ENCODE data around the gene WFDC1. TPM values are rescaled to one million over a fixed set of nuclear protein-coding genes. Genes with fewer than 3 reads are reported as not detected.

The WFDC1 gene
- total RNA-seq, 1 experiment from 2014 or later: 0.40 TPM

DNA sequence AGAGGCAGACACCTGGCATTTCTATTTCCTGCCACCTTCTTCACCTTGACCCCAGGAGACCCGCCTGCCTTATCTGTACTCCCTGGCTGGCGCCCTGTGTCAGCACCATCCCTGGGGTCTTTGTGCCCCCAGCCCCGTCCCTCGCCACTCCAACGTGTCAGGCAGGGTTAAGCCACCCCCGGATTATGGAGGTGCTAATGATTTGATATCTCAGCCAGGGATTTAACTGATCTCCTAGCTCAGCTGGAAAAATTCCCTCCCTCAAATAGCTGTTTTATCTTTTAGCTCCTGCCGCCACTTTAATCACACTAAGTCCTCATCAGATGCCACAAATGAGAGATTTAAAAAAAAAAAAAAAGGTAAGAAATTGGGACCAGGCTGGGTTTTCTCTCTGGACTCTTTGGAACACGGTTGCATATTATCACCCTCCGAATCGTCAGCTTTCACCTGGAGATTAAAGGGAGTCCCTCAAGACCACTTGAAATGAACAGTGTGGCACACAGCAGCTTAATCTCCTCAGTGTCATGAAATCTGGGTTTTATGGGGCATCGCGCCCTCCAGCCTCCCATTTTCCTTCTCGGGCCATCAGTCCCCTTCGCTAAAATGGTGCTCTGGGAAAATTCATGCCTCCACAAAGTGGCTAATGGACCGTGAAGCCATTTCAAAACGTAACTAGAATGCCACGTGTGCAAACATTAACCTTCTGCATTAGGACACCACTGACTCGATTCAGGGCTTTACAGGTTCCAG, 26.2 kb upstream of the WFDC1 start:
- Histone ChIP-seq H3K4me3 (no peak overlapping the region), H3K27me3 (no peaks in the 10 kb centered on the region), H3K36me3 (no peaks in the 10 kb centered on the region), H3K9me3 (no peaks in the 10 kb centered on the region)
- no peak for DNase-seq

DNA sequence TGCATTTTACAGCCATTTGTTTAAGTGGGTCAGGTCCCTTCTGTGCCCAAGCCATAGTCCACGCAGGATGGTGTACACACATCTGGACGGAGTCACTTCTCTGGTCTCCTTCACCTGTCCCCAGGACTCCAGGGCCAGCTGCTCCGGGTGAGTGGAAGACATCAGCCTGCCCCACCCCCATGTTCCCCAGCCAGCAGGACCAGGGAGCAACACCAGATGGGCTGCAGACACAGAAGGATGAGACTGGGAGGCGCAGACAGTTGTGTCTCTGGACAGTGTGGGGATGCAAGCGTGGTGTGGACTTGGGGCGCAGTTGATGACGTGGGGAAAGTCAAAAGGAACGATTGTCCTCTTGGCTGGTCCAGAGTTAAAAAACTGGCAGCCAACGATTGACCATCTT, 24.6 kb upstream of the WFDC1 start:
- no peak for DNase-seq
- Histone ChIP-seq H3K9me3 (no peaks in the 10 kb centered on the region), H3K27me3 (no peaks in the 10 kb centered on the region), H3K36me3 (no peaks in the 10 kb centered on the region), H3K4me3 (no peak overlapping the region)

DNA sequence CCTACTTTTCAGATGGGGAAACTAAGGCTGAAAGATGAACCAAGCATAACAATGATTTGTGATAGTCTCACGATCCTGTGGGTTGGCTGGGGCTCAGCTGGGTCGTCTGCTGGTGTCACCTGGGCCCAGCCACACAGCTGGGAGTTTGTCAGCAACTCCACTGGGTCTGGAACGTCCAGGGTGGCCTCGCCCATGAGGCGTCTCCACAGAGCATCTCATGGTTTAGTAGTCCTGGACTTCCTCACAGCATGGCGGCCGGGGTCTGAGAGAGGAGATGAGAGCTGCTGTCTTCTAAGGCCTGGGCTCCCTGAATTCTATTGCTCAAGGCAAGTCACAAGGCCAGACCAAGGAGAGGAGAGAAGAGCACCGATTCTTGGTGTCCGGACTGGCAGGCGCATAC, 24.1 kb upstream of the WFDC1 start:
- no peak overlapping the region for H3K4me3 ChIP-seq
- H3K9me3 ChIP-seq: no peaks in the 10 kb centered on the region
- H3K36me3 ChIP-seq: no peaks in the 10 kb centered on the region
- no peak for DNase-seq
- no peaks in the 10 kb centered on the region for H3K27me3 ChIP-seq

- no peak overlapping the region for H3K4me3 ChIP-seq
- no peak for DNase-seq
- H3K36me3 ChIP-seq: no peaks in the 10 kb centered on the region
- no peaks in the 10 kb centered on the region for H3K9me3 ChIP-seq
- no peaks in the 10 kb centered on the region for H3K27me3 ChIP-seq
These were observed 23.6 kb upstream of the WFDC1 start for GRCh38 chr16:84271037-84271436.

- Histone ChIP-seq H3K4me3 (no peak overlapping the region), H3K27me3 (no peaks in the 10 kb centered on the region), H3K36me3 (no peaks in the 10 kb centered on the region), H3K9me3 (no peaks in the 10 kb centered on the region)
- DNase-seq: no peak
These were observed 22.8 kb upstream of the WFDC1 start for GRCh38 chr16:84271866-84272265.

DNA sequence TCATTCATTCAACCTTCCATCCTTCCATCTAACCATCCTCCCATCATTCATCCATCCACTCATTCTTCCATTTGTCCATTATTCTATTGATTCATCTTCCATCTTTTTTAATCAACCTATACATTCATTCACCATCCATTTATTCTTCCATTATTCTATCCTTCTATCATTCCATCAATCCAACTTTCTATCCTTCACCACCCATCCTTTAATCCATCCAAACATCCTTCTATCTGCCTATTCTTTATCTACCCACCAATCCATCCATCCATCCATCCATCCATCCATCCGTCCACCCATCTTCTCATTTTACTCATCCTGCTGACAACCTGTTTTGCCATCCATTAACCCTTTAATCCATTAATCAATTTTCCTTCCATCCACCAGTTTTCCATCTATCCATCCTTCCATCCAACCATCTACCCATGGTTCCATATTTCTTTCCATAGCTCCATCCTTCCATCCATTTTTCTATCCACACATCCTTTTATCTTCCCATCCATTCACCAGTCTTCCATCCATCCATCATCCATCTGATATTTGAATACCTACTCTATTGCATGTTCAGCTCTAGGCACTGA, 21.8 kb upstream of the WFDC1 start:
- no peaks in the 10 kb centered on the region for H3K27me3 ChIP-seq
- no peaks in the 10 kb centered on the region for H3K9me3 ChIP-seq
- DNase-seq: no peak
- no peaks in the 10 kb centered on the region for H3K36me3 ChIP-seq
- no peak overlapping the region for H3K4me3 ChIP-seq

GRCh38 chr16:84274515-84274914, 20.2 kb upstream of the WFDC1 start:
- no peak overlapping the region for H3K4me3 ChIP-seq
- H3K27me3 ChIP-seq: no peaks in the 10 kb centered on the region
- no peaks in the 10 kb centered on the region for H3K36me3 ChIP-seq
- H3K9me3 ChIP-seq: no peaks in the 10 kb centered on the region
- no peak for DNase-seq

- H3K4me3 ChIP-seq: no peak overlapping the region
- no peaks in the 10 kb centered on the region for H3K36me3 ChIP-seq
- no peak for DNase-seq
- H3K27me3 ChIP-seq: no peaks in the 10 kb centered on the region
- no peaks in the 10 kb centered on the region for H3K9me3 ChIP-seq
These were observed 19.0 kb upstream of the WFDC1 start for GRCh38 chr16:84275585-84276151.

DNA sequence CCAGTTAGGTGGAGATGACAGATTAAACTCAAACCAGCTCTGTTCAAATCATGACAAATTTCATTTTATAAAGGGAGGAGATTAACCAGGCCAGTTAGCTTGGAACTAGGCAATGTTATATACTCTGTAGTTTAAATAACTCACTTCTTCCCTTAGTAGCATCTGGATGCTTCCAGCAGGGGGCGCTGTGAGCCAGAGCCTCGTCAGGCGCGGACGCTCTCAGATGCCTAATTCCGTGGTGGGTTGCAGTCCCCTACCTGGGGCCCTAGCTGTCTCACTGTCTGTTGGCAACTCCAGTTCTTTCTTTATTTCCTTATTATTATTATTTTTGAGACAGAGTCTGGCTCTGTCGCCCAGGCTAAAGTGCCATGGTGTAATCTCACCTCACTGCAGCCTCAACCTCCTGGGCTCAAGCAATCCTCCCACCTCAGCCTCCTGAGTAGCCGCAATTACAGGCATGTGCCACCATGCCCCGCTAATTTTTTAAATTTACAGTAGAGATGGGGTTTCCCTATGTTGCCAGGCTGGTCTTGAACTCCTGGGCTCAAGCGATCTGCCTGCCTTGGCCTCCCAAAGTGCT, 17.3 kb upstream of the WFDC1 start:
- Histone ChIP-seq H3K27me3 (no peaks in the 10 kb centered on the region), H3K36me3 (no peaks in the 10 kb centered on the region), H3K9me3 (no peaks in the 10 kb centered on the region), H3K4me3 (no peak overlapping the region)
- peak; percentile 29 for DNase-seq

- H3K4me3 ChIP-seq: no peak overlapping the region
- no peaks in the 10 kb centered on the region for H3K27me3 ChIP-seq
- no peaks in the 10 kb centered on the region for H3K9me3 ChIP-seq
- DNase-seq: no peak
- no peaks in the 10 kb centered on the region for H3K36me3 ChIP-seq
These were observed 16.3 kb upstream of the WFDC1 start for GRCh38 chr16:84278333-84278732.

GRCh38 chr16:84278968-84279367, 15.7 kb upstream of the WFDC1 start:
- Histone ChIP-seq H3K36me3 (no peaks in the 10 kb centered on the region), H3K9me3 (no peaks in the 10 kb centered on the region), H3K27me3 (no peaks in the 10 kb centered on the region), H3K4me3 (no peak overlapping the region)
- DNase-seq: no peak

DNA sequence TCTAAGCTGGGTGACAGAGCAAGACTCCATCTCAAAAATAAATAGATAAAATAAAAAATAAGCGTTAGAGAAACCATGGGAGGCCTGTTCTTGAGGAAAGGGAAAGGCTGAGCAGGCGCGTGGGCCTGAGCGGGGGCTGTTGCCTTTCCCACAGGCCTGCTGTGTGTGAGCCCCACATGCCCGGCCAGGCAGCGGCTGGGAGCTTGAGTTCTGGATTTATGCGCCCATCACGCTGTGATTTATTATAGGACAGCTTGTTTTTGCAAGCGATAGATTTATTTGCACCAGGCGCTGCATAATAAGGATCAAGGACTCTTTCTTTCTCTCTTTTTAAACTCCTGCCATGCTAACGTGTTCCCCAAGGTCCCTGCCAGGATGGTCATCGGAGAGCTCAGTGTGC, 14.8 kb upstream of the WFDC1 start:
- H3K36me3 ChIP-seq: no peaks in the 10 kb centered on the region
- H3K27me3 ChIP-seq: no peaks in the 10 kb centered on the region
- no peaks in the 10 kb centered on the region for H3K9me3 ChIP-seq
- no peak for DNase-seq
- H3K4me3 ChIP-seq: no peak overlapping the region

DNA sequence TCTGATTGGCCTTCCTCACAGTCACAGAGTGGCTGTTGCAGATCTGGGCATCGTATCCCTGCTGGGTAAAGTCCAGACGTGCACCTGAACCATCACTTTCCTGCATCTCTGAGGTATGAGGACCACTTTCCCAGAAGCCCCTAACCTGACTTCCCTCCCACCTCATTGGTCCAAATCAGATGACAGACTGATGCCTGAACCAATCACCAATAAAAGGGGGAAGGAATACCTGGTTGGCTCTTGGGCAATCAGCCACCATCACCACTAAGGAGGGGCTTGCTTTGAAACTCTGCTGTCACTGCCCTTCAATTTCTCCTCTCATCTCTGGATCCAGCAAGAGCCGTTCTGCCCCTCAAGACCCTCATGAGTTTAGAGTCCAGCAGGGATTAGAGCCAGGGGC, 13.6 kb upstream of the WFDC1 start:
- H3K27me3 ChIP-seq: no peaks in the 10 kb centered on the region
- H3K9me3 ChIP-seq: no peaks in the 10 kb centered on the region
- H3K4me3 ChIP-seq: no peak overlapping the region
- no peaks in the 10 kb centered on the region for H3K36me3 ChIP-seq
- DNase-seq: no peak

DNA sequence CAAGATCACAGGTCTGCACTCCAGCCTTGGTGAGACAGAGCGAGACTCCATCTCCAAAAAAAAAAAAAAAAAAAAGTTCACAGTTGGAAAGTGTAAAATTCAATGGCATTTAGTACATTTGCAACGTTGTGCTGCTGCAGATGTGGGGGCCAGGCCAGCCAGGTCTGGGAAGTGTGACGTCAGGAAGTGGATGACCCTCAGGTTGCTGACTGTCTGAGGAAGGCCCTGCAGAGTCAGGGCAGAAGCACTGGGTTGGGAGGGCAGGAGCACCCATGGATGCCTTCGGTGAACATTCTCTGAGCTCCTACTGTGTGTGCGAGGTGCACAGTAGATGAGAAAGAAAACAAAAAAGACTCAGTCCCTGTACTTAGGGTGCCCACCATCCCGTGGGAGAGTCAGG, 12.1 kb upstream of the WFDC1 start:
- no peak for DNase-seq
- H3K36me3 ChIP-seq: no peaks in the 10 kb centered on the region
- no peak overlapping the region for H3K4me3 ChIP-seq
- H3K27me3 ChIP-seq: no peaks in the 10 kb centered on the region
- H3K9me3 ChIP-seq: no peaks in the 10 kb centered on the region

DNA sequence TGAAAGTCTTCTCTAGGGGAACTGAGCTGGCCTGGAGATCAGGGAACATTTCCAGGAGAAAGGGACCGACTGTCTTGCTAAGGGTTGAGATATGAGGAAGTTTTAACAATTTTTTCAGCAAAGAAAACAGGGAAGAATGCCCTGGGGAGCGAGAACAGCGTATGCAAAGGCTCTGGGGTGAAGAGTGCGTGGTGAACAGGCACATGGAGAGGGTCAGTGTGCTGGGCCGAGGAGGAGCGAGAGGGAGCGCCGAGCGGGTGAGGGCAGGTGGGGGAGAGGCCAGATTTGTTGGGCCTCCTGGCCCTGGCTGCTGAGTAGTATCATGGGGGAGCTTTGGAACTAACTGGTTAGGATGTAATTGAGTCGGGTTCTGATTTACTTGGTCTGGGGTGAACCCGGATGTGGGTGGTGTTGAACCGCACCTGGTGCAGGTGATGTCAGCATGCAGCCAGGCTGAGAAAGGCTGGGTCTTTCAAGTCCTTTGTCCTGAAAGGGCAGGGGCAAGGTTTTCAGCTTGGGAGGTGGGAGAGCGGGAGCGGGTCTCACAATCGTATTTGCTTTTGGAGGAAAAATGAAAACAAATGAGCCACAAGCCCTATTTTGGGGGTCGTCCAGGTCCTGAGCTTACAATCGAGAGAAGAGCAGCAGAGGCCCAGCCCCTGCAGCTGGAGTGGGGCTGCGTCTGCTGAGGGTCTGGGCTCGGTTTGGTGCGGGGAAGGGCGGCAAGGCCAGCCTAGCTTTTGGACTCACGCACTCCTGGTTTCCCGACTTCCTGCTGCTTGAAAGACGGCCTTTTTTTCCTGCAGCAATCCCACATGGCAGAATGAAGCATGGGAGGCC, 11.1 kb upstream of the WFDC1 start:
- Histone ChIP-seq H3K36me3 (no peaks in the 10 kb centered on the region), H3K9me3 (no peaks in the 10 kb centered on the region), H3K4me3 (no peak overlapping the region), H3K27me3 (no peaks in the 10 kb centered on the region)
- no peak for DNase-seq

DNA sequence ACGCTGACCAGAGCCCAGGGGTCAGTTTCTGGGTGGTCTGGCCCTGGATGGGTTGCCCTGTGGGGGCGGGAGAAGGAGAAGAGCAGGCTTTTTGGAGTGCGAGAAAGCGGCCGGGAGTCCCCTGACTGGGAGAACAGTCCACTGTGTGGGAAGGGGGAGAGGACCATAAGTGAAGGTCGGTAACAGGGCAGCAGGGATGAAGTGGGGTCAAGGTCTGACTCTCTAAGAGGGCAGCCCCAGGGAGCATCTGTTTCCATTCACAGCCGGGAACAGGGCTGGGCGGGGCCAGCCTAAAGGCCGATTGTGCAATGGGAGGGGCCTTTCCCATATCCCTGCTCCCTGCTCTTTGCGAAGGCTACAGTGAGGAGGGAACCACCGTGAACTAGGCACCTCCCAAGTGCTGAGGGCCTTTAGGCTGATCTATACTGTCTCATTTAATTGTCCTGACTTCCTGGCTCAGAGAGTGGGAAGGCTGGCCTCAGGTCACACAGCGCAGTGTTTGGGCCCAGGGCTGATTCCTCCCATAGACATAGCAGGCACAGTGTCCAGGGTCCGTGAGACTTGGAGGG, 10.4 kb upstream of the WFDC1 start:
- Histone ChIP-seq H3K9me3 (no peaks in the 10 kb centered on the region), H3K27me3 (no peaks in the 10 kb centered on the region), H3K36me3 (no peaks in the 10 kb centered on the region), H3K4me3 (no peak overlapping the region)
- no peak for DNase-seq
